ENCODE results near the gene PCK2. TPM values are rescaled to one million over a fixed set of nuclear protein-coding genes. Genes with fewer than 3 reads are reported as not detected.

The PCK2 gene
- total RNA-seq, 2 experiments from 2014 or later: 90.3 to 93.1 TPM

GRCh38 chr14:24092505-24093206, 1.5 kb upstream of the PCK2 start:
- intact Hi-C loops (cut with micrococcal nuclease): loop anchor here (5.0 kb wide), 1 partner anchor 80 kb away; no protein-coding TSS in a partner anchor
- no peaks in the 10 kb centered on the region for H3K27me3 Mint-ChIP-seq
- TF ChIP-seq, protein P1, sequence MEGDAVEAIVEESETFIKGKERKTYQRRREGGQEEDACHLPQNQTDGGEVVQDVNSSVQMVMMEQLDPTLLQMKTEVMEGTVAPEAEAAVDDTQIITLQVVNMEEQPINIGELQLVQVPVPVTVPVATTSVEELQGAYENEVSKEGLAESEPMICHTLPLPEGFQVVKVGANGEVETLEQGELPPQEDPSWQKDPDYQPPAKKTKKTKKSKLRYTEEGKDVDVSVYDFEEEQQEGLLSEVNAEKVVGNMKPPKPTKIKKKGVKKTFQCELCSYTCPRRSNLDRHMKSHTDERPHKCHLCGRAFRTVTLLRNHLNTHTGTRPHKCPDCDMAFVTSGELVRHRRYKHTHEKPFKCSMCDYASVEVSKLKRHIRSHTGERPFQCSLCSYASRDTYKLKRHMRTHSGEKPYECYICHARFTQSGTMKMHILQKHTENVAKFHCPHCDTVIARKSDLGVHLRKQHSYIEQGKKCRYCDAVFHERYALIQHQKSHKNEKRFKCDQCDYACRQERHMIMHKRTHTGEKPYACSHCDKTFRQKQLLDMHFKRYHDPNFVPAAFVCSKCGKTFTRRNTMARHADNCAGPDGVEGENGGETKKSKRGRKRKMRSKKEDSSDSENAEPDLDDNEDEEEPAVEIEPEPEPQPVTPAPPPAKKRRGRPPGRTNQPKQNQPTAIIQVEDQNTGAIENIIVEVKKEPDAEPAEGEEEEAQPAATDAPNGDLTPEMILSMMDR (IDR thresholded peaks at IDR 0.05): no peak
- DNase-seq: no peak
- POLR2A ChIA-PET: interaction anchor here (0.7 to 9.0 kb wide), 8 partner anchors 10 to 68 kb away, joined by 3 to 80 read pairs (median 25); partner anchors contain the start of genes DCAF11, IRF9, NRL and PSME1
- no peaks in the 10 kb centered on the region for H3K9me3 Mint-ChIP-seq
- CTCF ChIA-PET: interaction anchor here (0.8 to 11.2 kb wide), 9 partner anchors 12 to 339 kb away, joined by 3 to 345 read pairs (median 31); partner anchors contain the start of genes CARMIL3, CPNE6, DCAF11 and IRF9
- peak overlapping the region; percentile 95 for H3K27ac Mint-ChIP-seq
- no peak for ATAC-seq
- H3K4me1 Mint-ChIP-seq (ENCODE audit: low read depth): peaks cover 24% of the 10 kb centered on the region
- H3K4me3 Mint-ChIP-seq: peak overlapping the region; percentile 93
- peaks cover 21% of the 10 kb centered on the region for H3K36me3 Mint-ChIP-seq (ENCODE audit: low read depth)

- Mint-ChIP-seq H3K27me3 (no peaks in the 10 kb centered on the region), H3K36me3 (ENCODE audit: low read depth) (peaks cover 26% of the 10 kb centered on the region), H3K4me3 (peak overlapping the region; percentile 93), H3K4me1 (ENCODE audit: low read depth) (peaks cover 24% of the 10 kb centered on the region), H3K27ac (peak overlapping the region; percentile 95), H3K9me3 (no peaks in the 10 kb centered on the region)
- TF ChIP-seq, protein P1 (IDR thresholded peaks at IDR 0.05): no peak
- DNase-seq (no peak), ATAC-seq (no peak)
- intact Hi-C loops (cut with micrococcal nuclease): loop anchor here (5.0 kb wide), 1 partner anchor 81 kb away; no protein-coding TSS in a partner anchor
- ChIA-PET CTCF (interaction anchor here (1.0 to 11.2 kb wide), 10 partner anchors 13 to 122 kb away, joined by 3 to 345 read pairs (median 29); partner anchors contain the start of genes CARMIL3, CPNE6, DCAF11 and IRF9), POLR2A (interaction anchor here (0.7 to 9.0 kb wide), 10 partner anchors 11 to 68 kb away, joined by 3 to 80 read pairs (median 24); partner anchors contain the start of genes DCAF11, EMC9, IRF9 and NRL)
These were observed 757 bp upstream of the PCK2 start for GRCh38 chr14:24093207-24093900.

DNA sequence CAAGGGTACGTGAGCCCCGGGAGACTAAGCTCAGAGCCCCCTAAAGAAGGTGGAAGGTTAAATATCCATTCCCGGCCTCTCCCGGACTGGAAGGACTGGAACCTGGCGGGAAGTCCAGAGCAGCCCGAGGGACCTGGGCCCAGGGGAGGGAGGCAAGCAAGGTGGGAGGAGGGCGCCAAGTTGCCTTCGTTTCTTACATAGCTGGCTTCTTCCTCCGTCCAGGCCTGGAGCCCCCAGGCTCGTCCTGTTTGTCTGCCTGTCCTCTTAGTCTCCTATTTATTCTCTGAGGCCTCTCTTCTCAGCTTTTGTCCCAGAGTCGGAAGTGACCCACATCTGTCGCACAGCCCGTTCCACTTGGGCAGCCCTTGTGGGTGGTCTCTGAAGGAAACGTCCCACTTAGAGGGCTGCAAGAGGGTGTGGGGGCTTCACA, 745 bp downstream of the PCK2 start:
- CTCF ChIA-PET: interaction anchor here (1.1 to 11.2 kb wide), 9 partner anchors 8 to 124 kb away, joined by 3 to 345 read pairs (median 5); partner anchors contain the start of genes DCAF11 and NRL
- peaks cover 35% of the 10 kb centered on the region for H3K36me3 Mint-ChIP-seq (ENCODE audit: low read depth)
- POLR2A ChIA-PET: interaction anchor here (0.6 to 9.0 kb wide), 22 partner anchors 9 to 774 kb away, joined by 3 to 80 read pairs (median 4); partner anchors contain the start of genes DCAF11, EMC9, IRF9 and NRL
- intact Hi-C loops (cut with micrococcal nuclease): loop anchor here (5.0 kb wide), 1 partner anchor 83 kb away; no protein-coding TSS in a partner anchor
- H3K9me3 Mint-ChIP-seq: no peaks in the 10 kb centered on the region
- DNase-seq (peak; percentile 34), ATAC-seq (no peak)
- H3K27me3 Mint-ChIP-seq: no peaks in the 10 kb centered on the region
- peak overlapping the region; percentile 95 for H3K27ac Mint-ChIP-seq
- peak overlapping the region; percentile 93 for H3K4me3 Mint-ChIP-seq
- TF ChIP-seq, protein P1 (IDR thresholded peaks at IDR 0.05): no peak
- peaks cover 24% of the 10 kb centered on the region for H3K4me1 Mint-ChIP-seq (ENCODE audit: low read depth)

DNA sequence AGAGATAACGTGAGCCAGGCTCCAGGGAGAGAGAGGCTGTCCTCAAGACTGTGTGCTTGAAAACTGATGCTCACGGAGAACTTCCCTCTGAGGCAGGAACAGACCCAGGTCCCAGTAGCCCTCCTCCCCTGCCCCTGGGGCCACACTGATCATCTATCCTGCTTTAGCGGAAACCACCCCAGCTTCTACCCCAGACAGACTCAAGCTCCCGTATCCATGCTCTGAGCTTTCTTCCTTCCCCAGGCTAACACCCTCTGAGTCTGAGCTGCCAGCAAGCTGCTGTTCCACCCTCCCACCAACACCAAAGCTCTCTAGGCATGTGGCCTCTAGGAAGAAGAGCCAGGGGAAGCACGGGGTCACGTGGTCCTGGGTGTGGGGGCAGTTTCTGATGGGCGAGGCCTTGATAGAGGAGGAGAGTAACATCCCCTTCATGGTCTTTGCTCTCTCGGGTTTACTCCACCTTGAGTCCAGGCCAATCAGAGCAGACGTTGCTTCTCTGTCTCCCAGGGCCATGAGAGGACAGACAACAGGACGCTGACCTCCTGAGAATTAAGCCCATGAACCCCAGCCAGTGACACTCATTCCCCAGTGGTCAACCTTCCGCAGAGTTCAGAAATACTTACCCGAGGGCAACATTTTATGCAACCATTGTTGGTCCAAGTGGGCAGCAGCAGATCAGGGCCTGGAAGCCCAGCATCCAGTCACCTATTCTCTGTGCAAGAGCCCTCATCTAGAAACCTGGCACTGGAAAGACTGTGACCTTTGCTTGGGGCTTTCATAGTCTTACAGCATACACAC, 1.4 kb downstream of the PCK2 start:
- peak overlapping the region; percentile 93 for H3K4me3 Mint-ChIP-seq

More for the DNA sequence above, 1.4 kb downstream of the PCK2 start:
- peak; percentile 63 for ATAC-seq
- ChIA-PET CTCF (interaction anchor here (1.1 to 11.2 kb wide), 8 partner anchors 9 to 87 kb away, joined by 3 to 345 read pairs (median 6); partner anchors contain the start of genes DCAF11 and NRL), POLR2A (interaction anchor here (0.6 to 9.0 kb wide), 22 partner anchors 10 to 775 kb away, joined by 3 to 80 read pairs (median 4); partner anchors contain the start of genes CARMIL3, DCAF11, EMC9 and IRF9)
- Mint-ChIP-seq H3K9me3 (no peaks in the 10 kb centered on the region), H3K4me1 (ENCODE audit: low read depth) (peaks cover 22% of the 10 kb centered on the region), H3K36me3 (ENCODE audit: low read depth) (peaks cover 40% of the 10 kb centered on the region), H3K27me3 (no peaks in the 10 kb centered on the region), H3K27ac (peak overlapping the region; percentile 95)
- DNase-seq: peak; percentile 88
- TF ChIP-seq, protein P1 (IDR thresholded peaks at IDR 0.05): no peak
- intact Hi-C loops (cut with micrococcal nuclease): no loop called here

Measured in activated CD8-positive, alpha-beta T cell treated with anti-CD3 and anti-CD28 coated beads for 36 hours (primary cell).